ENCODE measurements around the gene PIGB.

- no peak for TF ChIP-seq CTCF (conservative IDR thresholded peaks at IDR 0.05; ENCODE audit: low read depth, low read length)
- no peak for TF ChIP-seq POLR2A (IDR thresholded peaks at IDR 0.05; ENCODE audit: low read depth, low read length)
- no peak for TF ChIP-seq SMC3 (IDR thresholded peaks at IDR 0.05; ENCODE audit: low read depth, low read length)
- TF ChIP-seq USF2 (IDR thresholded peaks at IDR 0.05; ENCODE audit: low read depth, low read length): no peak
- TF ChIP-seq RCOR1 (IDR thresholded peaks at IDR 0.05; ENCODE audit: insufficient replicate concordance, low read length): no peak
- TF ChIP-seq MAFK (IDR thresholded peaks at IDR 0.05; ENCODE audit: low read depth, low read length): no peak
- TF ChIP-seq CHD1 (IDR thresholded peaks at IDR 0.05; ENCODE audit: low read depth, low read length): no peak
- no peak for TF ChIP-seq ELK1 (IDR thresholded peaks at IDR 0.05; ENCODE audit: borderline replicate concordance, low read depth, low read length)
- no peak for TF ChIP-seq CEBPB (IDR thresholded peaks at IDR 0.05; ENCODE audit: low read depth, low read length)
- TF ChIP-seq RFX5 (IDR thresholded peaks at IDR 0.05; ENCODE audit: low read depth, low read length): no peak
- no peak for TF ChIP-seq RAD21 (IDR thresholded peaks at IDR 0.05; ENCODE audit: low read length)
- TF ChIP-seq MAZ (IDR thresholded peaks at IDR 0.05; ENCODE audit: borderline replicate concordance, low read depth, low read length): no peak
- no peak for TF ChIP-seq FOS (IDR thresholded peaks at IDR 0.05; ENCODE audit: low read depth, low read length)
- no peak for TF ChIP-seq BHLHE40 (IDR thresholded peaks at IDR 0.05; ENCODE audit: low read depth, low read length)
These were observed 34.0 kb downstream of the PIGB start for GRCh38 chr15:55353025-55353424.

Measured in IMR-90 (cell line).